Upper lobe of right lung (tissue), 1 donor: ENCODE data around the gene CAMK4. TPM values are rescaled to one million over a fixed set of nuclear protein-coding genes. Genes with fewer than 3 reads are reported as not detected.

ENCODE experiments used
- ATAC-seq: fragments of 200-7000 bp; cut with Tn5 transposase; one replicate; pipeline ENCODE4 v1.9.1; 2020; ENCODE audit warnings: mild to moderate bottlenecking, moderate library complexity
- DNase-seq: peaks from one replicate; pipeline ENCODE4 v3.0.0-alpha.2; 2020
- H3K27ac ChIP-seq: fragments of 200-600 bp; one replicate; pipeline ENCODE4 v1.8.0; 2022
- H3K27me3 ChIP-seq: fragments of 200-600 bp; one replicate; pipeline ENCODE4 v1.8.0; 2022; ENCODE audit warnings: mild to moderate bottlenecking
- H3K36me3 ChIP-seq: fragments of 200-600 bp; one replicate; pipeline ENCODE4 v1.8.0; 2022
- H3K4me1 ChIP-seq: fragments of 200-600 bp; one replicate; pipeline ENCODE4 v1.8.0; 2022
- H3K4me3 ChIP-seq: fragments of 200-600 bp; one replicate; pipeline ENCODE4 v1.8.0; 2022; ENCODE audit warnings: mild to moderate bottlenecking
- H3K9me3 ChIP-seq: fragments of 200-600 bp; one replicate; pipeline ENCODE4 v1.8.0; 2022
- CTCF ChIP-seq: fragments of 200-600 bp; IDR thresholded peaks from one replicate; pipeline ENCODE4 v1.8.0; 2022; ENCODE audit warnings: antibody characterized with exemption
- intact Hi-C: fragments of 100-400 bp; cut with DNase I; formaldehyde crosslinking; loops from one replicate; pipeline ENCODE4 v1.11.0; 2022
- total RNA-seq: library from RNA; stranded (reverse); fragmentation: NEBNext Ultra II Directional; extraction: Animal tissue kit (Norgen Biotek cat#: 25700); gene quantifications from one replicate; pipeline ENCODE4 v1.2.1, GENCODE V29; 2021
- donor health status: DM: no; HTN: yes; CAD: no; lungs with severe emphysema.

The CAMK4 gene
- total RNA-seq, 1 donor from 2014 or later: 3.8 TPM

GRCh38 chr5:111518777-111519176 lies 294.6 kb downstream of the CAMK4 start:
- no peak overlapping the region for H3K27ac ChIP-seq
- no peaks in the 10 kb centered on the region for H3K36me3 ChIP-seq
- no peak overlapping the region for H3K4me3 ChIP-seq
- no peak for TF ChIP-seq CTCF
- H3K9me3 ChIP-seq: no peaks in the 10 kb centered on the region
- no peaks in the 10 kb centered on the region for H3K27me3 ChIP-seq
- DNase-seq (no peak), ATAC-seq (no peak)
- intact Hi-C loops: no loop called here
- no peaks in the 10 kb centered on the region for H3K4me1 ChIP-seq

- no peak for TF ChIP-seq CTCF
These were observed 296.7 kb downstream of the CAMK4 start for GRCh38 chr5:111520908-111521307.

GRCh38 chr5:111528056-111528455 lies 303.9 kb downstream of the CAMK4 start:
- intact Hi-C loops: no loop called here
- no peaks in the 10 kb centered on the region for H3K9me3 ChIP-seq
- H3K4me3 ChIP-seq: no peak overlapping the region
- H3K27me3 ChIP-seq: no peaks in the 10 kb centered on the region
- DNase-seq (no peak), ATAC-seq (no peak)
- no peak for TF ChIP-seq CTCF
- H3K27ac ChIP-seq: no peak overlapping the region
- no peaks in the 10 kb centered on the region for H3K4me1 ChIP-seq
- H3K36me3 ChIP-seq: no peaks in the 10 kb centered on the region

More at GRCh38 chr5:111520908-111521307, 296.7 kb downstream of the CAMK4 start:
- intact Hi-C loops: no loop called here
- H3K27me3 ChIP-seq: no peaks in the 10 kb centered on the region
- ATAC-seq: no peak
- no peak overlapping the region for H3K4me3 ChIP-seq
- H3K27ac ChIP-seq: no peak overlapping the region
- H3K36me3 ChIP-seq: no peaks in the 10 kb centered on the region
- no peaks in the 10 kb centered on the region for H3K9me3 ChIP-seq
- H3K4me1 ChIP-seq: no peaks in the 10 kb centered on the region
- DNase-seq: no peak

GRCh38 chr5:111530298-111530740 lies 306.1 kb downstream of the CAMK4 start:
- ATAC-seq (peak; percentile 99), DNase-seq (peak; percentile 86)
- Histone ChIP-seq H3K4me1 (no peaks in the 10 kb centered on the region), H3K27ac (peak overlapping the region; percentile 59), H3K4me3 (no peak overlapping the region), H3K9me3 (no peaks in the 10 kb centered on the region), H3K36me3 (no peaks in the 10 kb centered on the region), H3K27me3 (no peaks in the 10 kb centered on the region)
- intact Hi-C loops: no loop called here
- TF ChIP-seq CTCF: no peak

GRCh38 chr5:111532886-111533582 lies 308.9 kb downstream of the CAMK4 start:
- H3K27me3 ChIP-seq: no peaks in the 10 kb centered on the region
- ATAC-seq (no peak), DNase-seq (no peak)
- H3K4me3 ChIP-seq: no peak overlapping the region
- H3K9me3 ChIP-seq: no peaks in the 10 kb centered on the region
- intact Hi-C loops: no loop called here
- H3K4me1 ChIP-seq: no peaks in the 10 kb centered on the region
- no peak overlapping the region for H3K27ac ChIP-seq
- no peak for TF ChIP-seq CTCF
- no peaks in the 10 kb centered on the region for H3K36me3 ChIP-seq
